Loucy (cell line): ENCODE results near the gene SSC4D.
"Not testable (repeated sequence)": the region's sequence is repeated elsewhere in the genome, so short reads cannot be mapped to it uniquely, and the experiment has no call there.

Source experiments
- H2AFZ ChIP-seq: fragments of 200-600 bp; sonication (generic); 2 replicates; pipeline ENCODE4 v1.6.0; 2016; ENCODE audit warnings: antibody characterized with exemption, mild to moderate bottlenecking, low read length, moderate library complexity
- H3F3A ChIP-seq: fragments of 200-600 bp; 2 replicates; pipeline ENCODE4 v1.6.0; 2016; ENCODE audit warnings: antibody characterized with exemption, low read depth, mild to moderate bottlenecking
- H3K27me3 ChIP-seq: fragments of 200-600 bp; sonication (generic); 2 replicates; pipeline ENCODE4 v1.6.1; 2014; ENCODE audit warnings: low read length, mild to moderate bottlenecking; ENCODE audit not compliant: insufficient read depth, poor library complexity, severe bottlenecking
- H3K36me3 ChIP-seq: fragments of 200-600 bp; sonication (generic); 2 replicates; pipeline ENCODE4 v1.6.1; 2016; ENCODE audit warnings: low read length; ENCODE audit not compliant: insufficient read depth
- H3K4me1 ChIP-seq: fragments of 200-600 bp; sonication (generic); 2 replicates; pipeline ENCODE4 v1.5.1; 2014; ENCODE audit warnings: low read length, mild to moderate bottlenecking; ENCODE audit not compliant: insufficient read depth, poor library complexity, severe bottlenecking
- H3K4me2 ChIP-seq: fragments of 200-600 bp; sonication (generic); 2 replicates; pipeline ENCODE4 v1.6.0; 2014; ENCODE audit warnings: antibody characterized with exemption, low read length, low read depth, mild to moderate bottlenecking; ENCODE audit not compliant: poor library complexity, severe bottlenecking
- H3K4me3 ChIP-seq: fragments of 200-600 bp; sonication (generic); 2 replicates; pipeline ENCODE4 v1.5.1; 2014; ENCODE audit warnings: low read length, mild to moderate bottlenecking, mixed read lengths; ENCODE audit not compliant: poor library complexity, severe bottlenecking
- H3K79me2 ChIP-seq: fragments of 200-600 bp; sonication (generic); 2 replicates; pipeline ENCODE4 v1.6.1; 2014; ENCODE audit warnings: low read length; ENCODE audit not compliant: insufficient read depth
- H3K9ac ChIP-seq: fragments of 200-600 bp; sonication (generic); 2 replicates; pipeline ENCODE4 v1.6.0; 2014; ENCODE audit warnings: mild to moderate bottlenecking, low read depth, low read length, moderate library complexity; ENCODE audit not compliant: poor library complexity, severe bottlenecking
- H3K9me2 ChIP-seq: fragments of 200-600 bp; sonication (generic); replicated peaks from 2 replicates; pipeline ENCODE4 v1.6.1; 2016; ENCODE audit warnings: low read depth, low read length, mixed read lengths
- H3K9me3 ChIP-seq: fragments of 200-600 bp; sonication (generic); 2 replicates; pipeline ENCODE4 v1.6.1; 2014; ENCODE audit warnings: mild to moderate bottlenecking, antibody characterized with exemption, low read length, low read depth; ENCODE audit not compliant: insufficient read depth
- H4K20me1 ChIP-seq: fragments of 200-600 bp; sonication (generic); 2 replicates; pipeline ENCODE4 v1.6.0; 2014; ENCODE audit warnings: antibody characterized with exemption, low read length, mild to moderate bottlenecking; ENCODE audit not compliant: insufficient read depth, poor library complexity, severe bottlenecking
- EZH2phosphoT487 ChIP-seq: fragments of 200-600 bp; IDR thresholded peaks from 2 replicates; pipeline ENCODE4 v1.6.1; 2018; ENCODE audit warnings: antibody characterized with exemption, mild to moderate bottlenecking, moderate library complexity, borderline replicate concordance
- TF ChIP-seq, protein P1 (sequence below): fragments of 200-600 bp; sonication (generic); conservative IDR thresholded peaks from 2 replicates; pipeline ENCODE4 v1.5.1; 2014; ENCODE audit warnings: mild to moderate bottlenecking, antibody characterized with exemption, low read length

Gene SSC4D

DNA sequence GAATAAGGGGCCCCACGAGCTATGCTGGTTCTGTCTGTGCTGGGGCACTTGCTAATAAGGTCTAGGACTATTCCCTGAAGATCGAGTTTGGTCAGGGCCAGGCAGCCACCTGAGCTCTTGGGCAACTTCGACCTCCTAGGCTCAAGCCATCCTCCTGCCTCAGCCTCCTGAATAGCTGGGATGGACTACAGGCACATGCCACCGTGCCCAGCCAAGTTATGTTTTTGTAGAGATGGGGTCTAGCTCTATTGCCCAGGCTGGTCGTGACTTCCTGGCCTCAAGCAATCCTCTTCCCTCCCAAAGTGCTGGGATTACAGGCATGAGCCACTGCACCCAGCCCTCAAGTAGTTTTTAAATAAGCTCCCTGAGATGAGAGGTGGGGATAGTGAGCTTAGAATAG is 18.1 kb upstream of the SSC4D start:
- Histone ChIP-seq H3K27me3 (no peaks in the 10 kb centered on the region), H3K4me3 (no peak overlapping the region), H3K4me1 (peaks cover 6% of the 10 kb centered on the region), H3K9me3 (no peaks in the 10 kb centered on the region), H2AFZ (no peak overlapping the region), H4K20me1 (no peaks in the 10 kb centered on the region), H3K79me2 (no peaks in the 10 kb centered on the region), H3F3A (no peaks in the 10 kb centered on the region), H3K36me3 (no peaks in the 10 kb centered on the region), H3K4me2 (no peak overlapping the region), H3K9ac (no peak overlapping the region), H3K9me2 (no peaks in the 10 kb centered on the region)
- TF ChIP-seq EZH2phosphoT487, result no peak
- TF ChIP-seq, protein P1, sequence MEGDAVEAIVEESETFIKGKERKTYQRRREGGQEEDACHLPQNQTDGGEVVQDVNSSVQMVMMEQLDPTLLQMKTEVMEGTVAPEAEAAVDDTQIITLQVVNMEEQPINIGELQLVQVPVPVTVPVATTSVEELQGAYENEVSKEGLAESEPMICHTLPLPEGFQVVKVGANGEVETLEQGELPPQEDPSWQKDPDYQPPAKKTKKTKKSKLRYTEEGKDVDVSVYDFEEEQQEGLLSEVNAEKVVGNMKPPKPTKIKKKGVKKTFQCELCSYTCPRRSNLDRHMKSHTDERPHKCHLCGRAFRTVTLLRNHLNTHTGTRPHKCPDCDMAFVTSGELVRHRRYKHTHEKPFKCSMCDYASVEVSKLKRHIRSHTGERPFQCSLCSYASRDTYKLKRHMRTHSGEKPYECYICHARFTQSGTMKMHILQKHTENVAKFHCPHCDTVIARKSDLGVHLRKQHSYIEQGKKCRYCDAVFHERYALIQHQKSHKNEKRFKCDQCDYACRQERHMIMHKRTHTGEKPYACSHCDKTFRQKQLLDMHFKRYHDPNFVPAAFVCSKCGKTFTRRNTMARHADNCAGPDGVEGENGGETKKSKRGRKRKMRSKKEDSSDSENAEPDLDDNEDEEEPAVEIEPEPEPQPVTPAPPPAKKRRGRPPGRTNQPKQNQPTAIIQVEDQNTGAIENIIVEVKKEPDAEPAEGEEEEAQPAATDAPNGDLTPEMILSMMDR, result no peak

DNA sequence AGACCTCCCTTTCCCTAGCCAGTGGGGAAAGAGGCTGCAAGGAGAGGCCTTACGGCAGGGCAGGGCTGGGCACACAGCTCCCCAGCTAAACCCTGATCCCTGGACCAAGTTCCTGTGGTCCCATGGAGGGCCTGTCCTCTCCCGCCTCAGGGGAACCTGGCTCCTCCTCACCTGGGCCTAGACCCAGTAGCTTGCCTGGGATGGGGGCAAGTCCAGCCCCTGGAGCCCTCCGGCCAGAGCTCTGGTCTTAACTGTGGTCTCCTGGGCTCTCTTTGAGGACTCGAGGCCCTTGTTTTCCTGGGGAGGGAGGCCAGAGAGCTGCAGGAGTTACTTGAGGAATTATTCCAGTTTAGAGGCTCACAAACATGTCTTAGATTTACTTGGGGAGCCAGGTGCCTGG is 16.7 kb upstream of the SSC4D start:
- Histone ChIP-seq H4K20me1 (no peaks in the 10 kb centered on the region), H3K9ac (no peak overlapping the region), H2AFZ (no peak overlapping the region), H3F3A (no peaks in the 10 kb centered on the region), H3K36me3 (no peaks in the 10 kb centered on the region), H3K4me1 (peaks cover 6% of the 10 kb centered on the region), H3K4me2 (no peak overlapping the region), H3K27me3 (no peaks in the 10 kb centered on the region), H3K79me2 (no peaks in the 10 kb centered on the region), H3K4me3 (no peak overlapping the region), H3K9me3 (no peaks in the 10 kb centered on the region), H3K9me2 (no peaks in the 10 kb centered on the region)
- TF ChIP-seq EZH2phosphoT487, result no peak
- TF ChIP-seq, protein P1, result no peak

DNA sequence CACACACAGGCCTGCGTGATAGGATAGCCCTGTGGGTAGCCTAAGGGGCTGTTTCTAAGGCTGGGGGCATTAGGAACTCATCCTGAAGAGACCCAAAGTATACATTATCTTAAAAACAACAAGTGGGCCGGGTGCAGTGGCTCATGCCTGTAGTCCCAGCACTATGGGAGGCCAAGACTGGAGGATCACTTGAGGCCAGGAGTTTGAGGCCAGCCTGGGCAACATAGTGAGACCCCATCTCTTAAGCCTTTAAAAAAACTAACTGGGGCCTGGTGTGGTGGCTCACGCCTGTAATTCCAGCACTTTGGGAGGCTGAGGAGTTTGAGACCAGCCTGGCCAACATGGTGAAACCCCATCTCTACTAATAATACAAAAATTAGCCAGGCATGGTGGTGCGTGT is 16.1 kb upstream of the SSC4D start:
- H4K20me1 ChIP-seq, H3K9ac ChIP-seq, H3K27me3 ChIP-seq, H3K36me3 ChIP-seq, H3K4me3 ChIP-seq, H3K79me2 ChIP-seq, H3K9me2 ChIP-seq, H3F3A ChIP-seq, H3K4me1 ChIP-seq, H3K9me3 ChIP-seq, H3K4me2 ChIP-seq, H2AFZ ChIP-seq: not testable (repeated sequence)

GRCh38 chr7:76425156-76425555 is 15.7 kb upstream of the SSC4D start:
- no peaks in the 10 kb centered on the region for H3F3A ChIP-seq
- no peak overlapping the region for H3K4me3 ChIP-seq
- H3K9me3 ChIP-seq, result no peaks in the 10 kb centered on the region
- H3K4me1 ChIP-seq, result peaks cover 6% of the 10 kb centered on the region
- H3K27me3 ChIP-seq, result no peaks in the 10 kb centered on the region
- H2AFZ ChIP-seq, result no peak overlapping the region
- TF ChIP-seq, protein P1, result no peak
- TF ChIP-seq EZH2phosphoT487, result no peak
- no peaks in the 10 kb centered on the region for H3K9me2 ChIP-seq
- H3K9ac ChIP-seq, result no peak overlapping the region
- H3K79me2 ChIP-seq, result no peaks in the 10 kb centered on the region
- no peaks in the 10 kb centered on the region for H3K36me3 ChIP-seq
- H4K20me1 ChIP-seq, result no peaks in the 10 kb centered on the region
- no peak overlapping the region for H3K4me2 ChIP-seq
